HFFc6 (cell line): ENCODE data around the gene ACSL6. TPM values are rescaled to one million over a fixed set of nuclear protein-coding genes. Genes with fewer than 3 reads are reported as not detected.

Source experiments
- DNase-seq: peaks from one replicate; pipeline ENCODE4 v3.0.0-alpha.2; 2018
- H3K27ac Mint-ChIP-seq: 2 replicates; pipeline ENCODE4 v1.8.0; 2020; ENCODE audit warnings: mild to moderate bottlenecking, mixed read lengths
- H3K27me3 Mint-ChIP-seq: 2 replicates; pipeline ENCODE4 v1.8.0; 2021; ENCODE audit warnings: mild to moderate bottlenecking, moderate library complexity, mixed read lengths; ENCODE audit not compliant: insufficient read depth
- H3K36me3 Mint-ChIP-seq: 2 replicates; pipeline ENCODE4 v1.8.0; 2021; ENCODE audit warnings: low read depth, mixed read lengths
- H3K4me1 Mint-ChIP-seq: 2 replicates; pipeline ENCODE4 v1.8.0; 2020; ENCODE audit warnings: low read depth, mixed read lengths
- H3K4me3 Mint-ChIP-seq: 2 replicates; pipeline ENCODE4 v1.8.0; 2020; ENCODE audit warnings: mild to moderate bottlenecking, moderate library complexity, mixed read lengths
- H3K9me3 Mint-ChIP-seq: 2 replicates; pipeline ENCODE4 v1.8.0; 2020; ENCODE audit warnings: mild to moderate bottlenecking, mixed read lengths
- CTCF ChIP-seq: fragments of 200-600 bp; sonication (generic); IDR thresholded peaks from 2 replicates; pipeline ENCODE4 v1.5.0; 2021; ENCODE audit warnings: antibody characterized with exemption, mild to moderate bottlenecking
- total RNA-seq, 6 experiments: library from RNA; stranded (reverse); fragmentation: NEBNext Ultra II Directional; extraction: Animal tissue kit (Norgen Biotek cat#: 25700); gene quantifications; 2 replicates in 1 of 6; 3 replicates in 5 of 6; pipeline ENCODE4 v1.2.3, GENCODE V29; 2021

Gene ACSL6
- total RNA-seq, 6 experiments from 2014 or later, result not detected

GRCh38 chr5:131976414-131977211 is 34.8 kb downstream of the ACSL6 start:
- TF ChIP-seq CTCF, result no peak
- H3K9me3 Mint-ChIP-seq, result no peaks in the 10 kb centered on the region
- H3K4me3 Mint-ChIP-seq, result no peak overlapping the region
- H3K27me3 Mint-ChIP-seq, result peaks cover 19% of the 10 kb centered on the region
- peaks cover 8% of the 10 kb centered on the region; the same call in 1 of the 2 replicates for H3K4me1 Mint-ChIP-seq
- H3K27ac Mint-ChIP-seq, result no peak overlapping the region
- H3K36me3 Mint-ChIP-seq, result no peaks in the 10 kb centered on the region
- DNase-seq, result no peak

GRCh38 chr5:131974956-131975726 is 36.3 kb downstream of the ACSL6 start:
- TF ChIP-seq CTCF, result no peak
- Mint-ChIP-seq H3K36me3 (no peaks in the 10 kb centered on the region), H3K27me3 (peaks cover 14% of the 10 kb centered on the region), H3K4me3 (no peak overlapping the region), H3K9me3 (no peaks in the 10 kb centered on the region), H3K4me1 (peaks cover 8% of the 10 kb centered on the region; the same call in 1 of the 2 replicates), H3K27ac (no peak overlapping the region)
- no peak for DNase-seq

GRCh38 chr5:131974622-131974955 is 36.9 kb downstream of the ACSL6 start:
- Mint-ChIP-seq H3K9me3 (no peaks in the 10 kb centered on the region), H3K27ac (no peak overlapping the region), H3K36me3 (no peaks in the 10 kb centered on the region), H3K27me3 (peaks cover 15% of the 10 kb centered on the region), H3K4me3 (no peak overlapping the region), H3K4me1 (peaks cover 8% of the 10 kb centered on the region; the same call in 1 of the 2 replicates)
- DNase-seq, result no peak
- no peak for TF ChIP-seq CTCF

- TF ChIP-seq CTCF, result no peak
- H3K27me3 Mint-ChIP-seq, result peaks cover 14% of the 10 kb centered on the region
- no peaks in the 10 kb centered on the region for H3K9me3 Mint-ChIP-seq
- no peak overlapping the region for H3K4me3 Mint-ChIP-seq
- DNase-seq, result no peak
- peaks cover 8% of the 10 kb centered on the region; the same call in 1 of the 2 replicates for H3K4me1 Mint-ChIP-seq
- H3K27ac Mint-ChIP-seq, result no peak overlapping the region
- no peaks in the 10 kb centered on the region for H3K36me3 Mint-ChIP-seq
Measured at GRCh38 chr5:131974016-131974415, 37.4 kb downstream of the ACSL6 start.

GRCh38 chr5:131973089-131973712 is 38.3 kb downstream of the ACSL6 start:
- no peaks in the 10 kb centered on the region for H3K9me3 Mint-ChIP-seq
- TF ChIP-seq CTCF, result no peak
- H3K36me3 Mint-ChIP-seq, result no peaks in the 10 kb centered on the region
- H3K4me1 Mint-ChIP-seq, result peaks cover 8% of the 10 kb centered on the region; the same call in 1 of the 2 replicates
- H3K27me3 Mint-ChIP-seq, result peaks cover 12% of the 10 kb centered on the region
- H3K27ac Mint-ChIP-seq, result no peak overlapping the region
- H3K4me3 Mint-ChIP-seq, result no peak overlapping the region
- no peak for DNase-seq
